ENCODE results near the gene NR2F1-AS1.

DNA sequence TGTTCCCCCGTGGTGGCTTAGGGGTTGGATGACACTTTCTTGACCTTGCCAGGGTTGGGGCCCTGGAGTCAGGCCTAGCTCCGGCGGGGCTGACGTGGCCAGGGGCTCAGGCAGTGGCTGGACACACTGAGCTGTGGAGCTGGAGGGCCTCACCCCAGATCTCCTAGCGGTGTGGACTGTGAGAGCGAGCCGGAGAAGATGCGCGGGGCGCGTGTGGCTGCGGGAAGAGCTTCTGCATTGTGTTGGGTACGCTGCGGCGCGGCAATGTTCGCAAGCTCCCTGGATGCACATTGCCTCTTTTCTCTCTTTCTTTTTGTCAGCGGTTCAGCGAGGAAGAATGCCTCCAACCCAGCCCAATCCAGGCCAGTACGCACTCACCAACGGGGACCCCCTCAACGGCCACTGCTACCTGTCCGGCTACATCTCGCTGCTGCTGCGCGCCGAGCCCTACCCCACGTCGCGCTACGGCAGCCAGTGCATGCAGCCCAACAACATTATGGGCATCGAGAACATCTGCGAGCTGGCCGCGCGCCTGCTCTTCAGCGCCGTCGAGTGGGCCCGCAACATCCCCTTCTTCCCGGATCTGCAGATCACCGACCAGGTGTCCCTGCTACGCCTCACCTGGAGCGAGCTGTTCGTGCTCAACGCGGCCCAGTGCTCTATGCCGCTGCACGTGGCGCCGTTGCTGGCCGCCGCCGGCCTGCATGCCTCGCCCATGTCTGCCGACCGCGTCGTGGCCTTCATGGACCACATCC lies 6.8 kb upstream of the NR2F1-AS1 start:
- TF ChIP-seq CSDC2 (CRISPR knock-in tag; IDR thresholded peaks at IDR 0.05), result no peak
- TF ChIP-seq CREB5 (CRISPR knock-in tag; IDR thresholded peaks at IDR 0.05; ENCODE audit: low read depth), result no peak
- TF ChIP-seq TSHZ2 (CRISPR knock-in tag; IDR thresholded peaks at IDR 0.05), result no peak
- TF ChIP-seq PPARA (CRISPR knock-in tag; IDR thresholded peaks at IDR 0.05; ENCODE audit: borderline replicate concordance), result no peak
- no peak for TF ChIP-seq ZNF8 (CRISPR knock-in tag; IDR thresholded peaks at IDR 0.05)
- no peak for TF ChIP-seq PATZ1 (CRISPR knock-in tag; IDR thresholded peaks at IDR 0.05; ENCODE audit: borderline replicate concordance)
- no peak for TF ChIP-seq OSR1 (CRISPR knock-in tag; IDR thresholded peaks at IDR 0.05)
- TF ChIP-seq, protein P1, sequence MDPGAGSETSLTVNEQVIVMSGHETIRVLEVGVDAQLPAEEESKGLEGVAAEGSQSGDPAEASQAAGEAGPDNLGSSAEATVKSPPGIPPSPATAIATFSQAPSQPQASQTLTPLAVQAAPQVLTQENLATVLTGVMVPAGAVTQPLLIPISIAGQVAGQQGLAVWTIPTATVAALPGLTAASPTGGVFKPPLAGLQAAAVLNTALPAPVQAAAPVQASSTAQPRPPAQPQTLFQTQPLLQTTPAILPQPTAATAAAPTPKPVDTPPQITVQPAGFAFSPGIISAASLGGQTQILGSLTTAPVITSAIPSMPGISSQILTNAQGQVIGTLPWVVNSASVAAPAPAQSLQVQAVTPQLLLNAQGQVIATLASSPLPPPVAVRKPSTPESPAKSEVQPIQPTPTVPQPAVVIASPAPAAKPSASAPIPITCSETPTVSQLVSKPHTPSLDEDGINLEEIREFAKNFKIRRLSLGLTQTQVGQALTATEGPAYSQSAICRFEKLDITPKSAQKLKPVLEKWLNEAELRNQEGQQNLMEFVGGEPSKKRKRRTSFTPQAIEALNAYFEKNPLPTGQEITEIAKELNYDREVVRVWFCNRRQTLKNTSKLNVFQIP (CRISPR knock-in tag; IDR thresholded peaks at IDR 0.05; ENCODE audit: borderline replicate concordance, low read depth), result no peak
- no peak for TF ChIP-seq ARNTL (CRISPR knock-in tag; IDR thresholded peaks at IDR 0.05; ENCODE audit: borderline replicate concordance, low read depth)
- TF ChIP-seq ZFP30 (CRISPR knock-in tag; IDR thresholded peaks at IDR 0.05), result no peak
